Activated CD4-positive, alpha-beta T cell treated with anti-CD3 and anti-CD28 coated beads, Interleukin-2, amount 10 ng/mL, durations not matched to agents 7 days and 5 days (primary cell): ENCODE results near the gene RBM34. TPM values are rescaled to one million over a fixed set of nuclear protein-coding genes. Genes with fewer than 3 reads are reported as not detected.
"Not testable (repeated sequence)": the region's sequence is repeated elsewhere in the genome, so short reads cannot be mapped to it uniquely, and the experiment has no call there.

Experiments used
- CTCF ChIA-PET: fragments of 350-600 bp; sonication (Branson Sonifier 250); formaldehyde crosslinking; loops from one replicate; lab custom pipeline; 2021; ENCODE audit warnings: antibody characterized with exemption; lab: Charles Lee
- POLR2A ChIA-PET: fragments of 350-600 bp; sonication (Branson Sonifier 250); formaldehyde crosslinking; loops from one replicate; lab custom pipeline; 2021; ENCODE audit warnings: antibody characterized with exemption; lab: Charles Lee
- DNase-seq: peaks from one replicate; pipeline ENCODE4 v3.0.0-alpha.2; 2020
- H3K27ac Mint-ChIP-seq: one replicate; pipeline ENCODE4 v1.8.0; 2021; ENCODE audit warnings: mild to moderate bottlenecking, moderate library complexity, mixed read lengths
- H3K27me3 Mint-ChIP-seq: one replicate; pipeline ENCODE4 v1.8.0; 2021; ENCODE audit warnings: mixed read lengths
- H3K36me3 Mint-ChIP-seq: one replicate; pipeline ENCODE4 v1.8.0; 2021; ENCODE audit warnings: low read depth, mixed read lengths
- H3K4me1 Mint-ChIP-seq: one replicate; pipeline ENCODE4 v1.8.0; 2021; ENCODE audit warnings: mixed read lengths
- H3K4me3 Mint-ChIP-seq: one replicate; pipeline ENCODE4 v1.8.0; 2021; ENCODE audit warnings: mild to moderate bottlenecking, moderate library complexity, mixed read lengths
- H3K9me3 Mint-ChIP-seq: one replicate; pipeline ENCODE4 v1.8.0; 2021; ENCODE audit warnings: mixed read lengths
- total RNA-seq, 2 experiments: library from RNA; stranded (reverse); gene quantifications; one replicate each; pipeline ENCODE4 v1.2.3, GENCODE V29; 2021

RBM34 gene
- total RNA-seq, 2 experiments from 2014 or later, result 112 to 116 TPM

DNA sequence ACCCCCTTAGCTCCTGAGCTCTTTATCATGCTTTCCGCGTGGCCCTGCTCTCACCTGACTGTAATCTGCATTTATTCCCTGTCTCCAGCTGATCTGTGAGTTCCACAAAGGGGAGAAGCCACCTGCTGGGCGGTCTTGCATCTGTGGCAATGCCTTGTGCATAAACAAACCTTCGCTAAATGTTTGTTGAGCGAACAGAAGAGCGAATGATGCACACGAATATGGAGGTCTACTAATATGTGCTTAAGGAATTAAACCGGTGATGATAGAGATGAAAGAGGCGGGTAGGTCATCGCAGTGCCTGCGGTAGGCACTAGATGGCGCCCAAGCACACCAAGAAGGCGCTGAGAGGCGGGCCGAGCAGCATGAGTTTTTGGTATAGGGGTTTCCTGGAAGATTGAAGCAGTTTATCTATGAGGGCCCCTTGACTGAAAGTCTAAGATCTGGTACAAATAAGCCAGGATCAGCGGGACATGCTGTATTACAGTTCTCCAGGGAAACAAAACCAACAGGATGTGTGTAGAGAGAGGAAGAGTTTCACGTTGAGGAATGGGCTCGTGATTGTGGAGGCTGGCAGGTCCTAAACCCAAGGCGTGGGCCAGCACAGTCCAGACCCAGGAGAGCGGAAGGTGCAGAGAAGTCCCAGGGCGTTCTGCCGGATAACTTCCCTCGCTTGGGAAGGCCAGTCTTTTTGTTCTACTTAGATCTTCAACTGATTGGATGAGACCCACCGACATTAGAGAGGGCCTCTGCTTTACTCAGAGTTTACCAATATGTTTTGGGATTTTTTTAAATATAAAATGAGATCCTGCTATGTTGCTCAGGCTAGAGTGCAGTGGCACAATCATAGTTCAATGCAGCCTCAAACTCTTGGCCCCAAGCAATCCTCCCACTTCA, 67.1 kb downstream of the RBM34 start:
- H3K36me3 Mint-ChIP-seq, result no peaks in the 10 kb centered on the region
- POLR2A ChIA-PET, result no interaction called here
- peaks cover 10% of the 10 kb centered on the region for H3K4me1 Mint-ChIP-seq
- no peak overlapping the region for H3K4me3 Mint-ChIP-seq
- CTCF ChIA-PET, result interaction anchor here (0.6 to 1.4 kb wide), 16 partner anchors 10 to 1658 kb away, joined by 3 to 6 read pairs (median 3); partner anchors contain the start of gene B3GALNT2
- no peak overlapping the region for H3K27ac Mint-ChIP-seq
- no peaks in the 10 kb centered on the region for H3K27me3 Mint-ChIP-seq
- peak; percentile 86 for DNase-seq
- H3K9me3 Mint-ChIP-seq, result no peaks in the 10 kb centered on the region

DNA sequence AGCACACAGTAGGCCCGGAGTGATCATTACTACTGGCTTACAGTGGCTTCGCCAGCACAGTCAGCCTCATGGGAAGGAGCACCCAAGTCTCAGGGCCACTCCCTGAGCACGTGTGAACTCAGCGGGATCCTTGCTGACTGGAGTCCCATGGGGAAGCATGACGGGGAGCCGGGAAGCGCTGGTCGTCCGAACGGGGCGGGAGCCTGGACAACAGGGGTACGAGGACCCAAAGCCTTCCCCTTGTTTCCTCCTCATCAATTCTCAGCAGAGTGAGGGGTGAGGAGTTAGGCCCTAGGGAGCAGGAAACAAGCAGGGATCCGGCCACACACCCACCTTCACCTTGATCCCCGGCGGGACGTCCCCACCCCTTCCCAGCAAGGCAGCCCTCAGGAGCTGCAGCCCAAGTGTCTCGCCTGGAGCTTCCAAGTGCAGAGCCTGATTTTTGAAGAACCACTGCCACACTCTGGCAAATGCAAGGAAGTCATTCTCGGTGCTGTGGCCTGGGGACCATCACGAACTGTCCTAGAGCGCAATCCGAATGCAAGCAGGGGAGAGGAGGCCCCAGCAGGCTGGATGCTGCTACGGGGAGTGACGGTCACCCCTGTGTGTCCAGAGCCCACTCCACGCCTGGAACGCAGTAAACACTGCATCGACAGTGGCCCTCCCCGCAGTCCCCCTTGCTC, 67.9 kb downstream of the RBM34 start:
- H3K9me3 Mint-ChIP-seq, result no peaks in the 10 kb centered on the region
- H3K4me3 Mint-ChIP-seq, result no peak overlapping the region
- ChIA-PET CTCF (interaction anchor here (0.6 to 1.4 kb wide), 16 partner anchors 9 to 1659 kb away, joined by 3 to 6 read pairs (median 3); partner anchors contain the start of gene B3GALNT2), POLR2A (no interaction called here)
- DNase-seq, result no peak
- H3K36me3 Mint-ChIP-seq, result no peaks in the 10 kb centered on the region
- no peak overlapping the region for H3K27ac Mint-ChIP-seq
- H3K4me1 Mint-ChIP-seq, result peaks cover 10% of the 10 kb centered on the region
- no peaks in the 10 kb centered on the region for H3K27me3 Mint-ChIP-seq

DNA sequence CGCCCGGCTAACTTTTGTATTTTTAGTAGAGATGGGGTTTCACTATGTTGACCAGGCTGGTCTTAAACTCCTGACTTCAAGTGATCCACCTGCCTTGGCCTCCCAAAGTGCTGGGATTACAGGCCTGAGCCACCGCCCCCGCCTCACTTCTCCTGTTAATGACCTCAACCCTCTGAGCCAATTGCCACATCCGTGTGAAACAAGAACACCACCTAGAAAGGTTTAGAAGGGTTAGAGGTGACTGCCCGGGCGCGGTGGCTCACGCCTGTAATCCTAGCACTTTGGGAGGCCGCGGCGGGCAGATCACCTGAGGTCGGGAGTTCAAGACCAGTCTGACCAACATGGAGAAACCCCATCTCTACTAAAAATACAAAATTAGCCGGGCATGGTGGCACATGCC, 68.6 kb downstream of the RBM34 start:
- H3K27ac Mint-ChIP-seq, H3K9me3 Mint-ChIP-seq, H3K36me3 Mint-ChIP-seq, H3K27me3 Mint-ChIP-seq, POLR2A ChIA-PET, DNase-seq, H3K4me3 Mint-ChIP-seq: not testable (repeated sequence)
- CTCF ChIA-PET, result interaction anchor here (0.9 kb wide), 1 partner anchor 593 kb away, joined by 3 read pairs; no protein-coding TSS in a partner anchor
- H3K4me1 Mint-ChIP-seq, result peaks cover 10% of the 10 kb centered on the region

DNA sequence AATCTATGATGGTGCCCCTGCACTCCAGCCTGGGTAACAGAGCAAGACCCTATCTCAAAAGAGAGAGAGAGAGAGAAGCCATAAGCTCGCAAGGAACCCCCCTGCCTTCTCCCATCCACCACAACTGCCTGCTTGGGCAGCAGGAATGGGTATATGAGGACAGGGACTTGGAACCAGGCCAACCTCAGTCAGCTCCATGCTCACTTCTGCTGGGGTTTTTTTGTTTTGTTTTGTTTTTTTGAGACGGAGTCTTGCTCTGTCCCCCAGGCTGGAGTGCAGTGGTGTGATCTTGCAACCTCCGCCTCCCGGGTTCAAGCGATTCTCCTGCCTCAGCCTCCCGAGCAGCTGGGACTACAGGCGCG, 69.0 kb downstream of the RBM34 start:
- DNase-seq, H3K27ac Mint-ChIP-seq, H3K4me3 Mint-ChIP-seq, H3K36me3 Mint-ChIP-seq, H3K9me3 Mint-ChIP-seq, POLR2A ChIA-PET, H3K27me3 Mint-ChIP-seq: not testable (repeated sequence)
- peaks cover 10% of the 10 kb centered on the region for H3K4me1 Mint-ChIP-seq
- CTCF ChIA-PET, result interaction anchor here (0.6 to 1.0 kb wide), 3 partner anchors 12 to 593 kb away, joined by 3 to 4 read pairs (median 3); no protein-coding TSS in a partner anchor

DNA sequence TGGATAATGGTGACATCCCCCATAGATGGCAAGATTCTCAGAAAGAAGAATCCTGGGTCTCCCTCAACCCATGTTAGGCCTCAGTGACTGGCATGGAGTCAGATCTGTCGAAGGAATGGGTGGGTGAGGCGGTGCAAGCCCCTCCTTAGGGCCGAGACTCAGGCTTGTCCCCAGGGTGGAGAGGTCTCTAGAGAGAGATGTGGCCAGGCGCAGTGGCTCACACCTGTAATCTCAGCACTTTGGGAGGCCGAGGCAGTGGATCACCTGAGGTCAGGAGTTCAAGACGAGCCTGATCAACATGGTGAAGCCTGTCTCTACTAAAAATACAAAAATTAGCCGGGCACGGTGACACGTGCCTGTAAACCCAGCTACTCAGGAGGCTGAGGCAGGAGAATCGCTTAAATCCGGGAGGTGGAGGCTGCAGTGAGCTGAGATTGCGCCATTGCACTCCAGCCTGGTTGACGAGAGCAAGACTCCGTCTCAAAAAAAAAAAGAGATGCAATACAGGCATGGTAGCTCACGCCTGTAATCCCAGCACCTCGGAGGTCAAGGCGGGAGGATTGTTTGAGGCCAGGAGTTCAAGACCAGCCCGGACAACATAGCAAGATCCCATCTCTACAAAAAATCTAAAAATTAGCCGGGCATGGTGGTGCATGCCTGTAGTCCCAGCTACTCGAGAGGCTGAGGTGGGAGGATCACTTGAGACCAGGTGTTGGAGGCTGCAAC, 69.6 kb downstream of the RBM34 start:
- H3K9me3 Mint-ChIP-seq, POLR2A ChIA-PET, H3K4me3 Mint-ChIP-seq, H3K27ac Mint-ChIP-seq, DNase-seq, H3K27me3 Mint-ChIP-seq, H3K36me3 Mint-ChIP-seq: not testable (repeated sequence)
- CTCF ChIA-PET, result interaction anchor here (0.6 to 1.5 kb wide), 5 partner anchors 13 to 592 kb away, joined by 3 to 4 read pairs (median 3); no protein-coding TSS in a partner anchor
- peaks cover 10% of the 10 kb centered on the region for H3K4me1 Mint-ChIP-seq

DNA sequence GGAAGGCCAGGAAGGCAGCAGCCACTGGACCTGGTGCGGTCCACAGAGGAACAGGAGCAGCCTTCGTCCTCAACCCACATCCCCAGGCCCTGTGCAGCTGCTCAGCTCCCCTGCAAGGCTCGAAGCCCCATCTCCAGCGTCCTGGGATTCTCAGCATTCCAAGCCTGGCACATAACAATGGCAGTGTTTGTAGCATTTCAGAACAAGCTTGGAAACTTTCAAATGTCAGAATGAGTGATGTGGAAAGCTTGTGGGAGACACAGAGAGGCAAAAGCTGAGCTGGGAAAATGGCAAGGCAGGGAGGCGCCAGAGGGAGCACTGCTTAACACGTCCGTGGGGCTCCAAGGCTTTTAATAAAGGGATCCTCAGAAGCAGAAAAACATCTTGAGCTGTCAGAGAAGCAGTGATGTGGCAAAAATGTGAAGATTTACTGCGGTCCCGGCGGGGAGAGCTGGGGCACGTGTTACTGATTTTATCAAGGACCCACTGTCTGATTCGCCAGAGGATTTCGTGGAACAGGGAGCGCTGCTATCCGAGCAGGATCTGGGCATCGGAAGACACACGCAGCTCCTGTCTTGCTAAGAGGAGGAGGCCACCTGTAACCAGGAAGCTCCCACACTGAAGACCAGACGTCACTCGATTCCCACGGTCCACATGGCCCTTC, 70.5 kb downstream of the RBM34 start:
- DNase-seq, result no peak
- H3K27me3 Mint-ChIP-seq, result no peaks in the 10 kb centered on the region
- ChIA-PET POLR2A (no interaction called here), CTCF (interaction anchor here (0.6 to 2.1 kb wide), 7 partner anchors 14 to 692 kb away, joined by 3 to 6 read pairs (median 3); no protein-coding TSS in a partner anchor)
- H3K4me3 Mint-ChIP-seq, result no peak overlapping the region
- no peak overlapping the region for H3K27ac Mint-ChIP-seq
- no peaks in the 10 kb centered on the region for H3K36me3 Mint-ChIP-seq
- H3K9me3 Mint-ChIP-seq, result no peaks in the 10 kb centered on the region
- peaks cover 10% of the 10 kb centered on the region for H3K4me1 Mint-ChIP-seq

DNA sequence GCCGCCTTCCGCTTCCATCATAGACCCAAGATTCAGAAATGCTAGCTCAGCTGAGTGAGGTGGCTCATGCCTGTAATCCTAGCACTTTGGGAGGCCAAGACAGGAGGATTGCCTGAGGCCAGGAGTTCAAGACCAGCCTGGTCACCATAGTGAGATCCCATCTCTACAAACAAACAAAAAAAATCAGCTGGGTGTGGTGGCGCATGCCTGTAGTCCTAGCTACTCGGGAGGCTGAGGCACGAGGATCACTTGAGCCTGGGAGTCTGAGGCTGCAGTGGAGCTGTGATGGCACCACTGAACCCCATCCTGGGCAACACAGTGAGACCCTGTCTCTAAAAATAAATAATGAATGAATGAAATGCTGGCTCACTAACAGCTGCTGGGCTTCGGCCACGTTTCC, 72.1 kb downstream of the RBM34 start:
- Mint-ChIP-seq H3K9me3 (no peaks in the 10 kb centered on the region), H3K36me3 (no peaks in the 10 kb centered on the region), H3K27ac (no peak overlapping the region), H3K4me1 (peaks cover 10% of the 10 kb centered on the region), H3K27me3 (no peaks in the 10 kb centered on the region), H3K4me3 (no peak overlapping the region)
- DNase-seq, result no peak
- CTCF ChIA-PET, result interaction anchor here (1.3 to 2.1 kb wide), 2 partner anchors 15 to 589 kb away, joined by 6 read pairs; no protein-coding TSS in a partner anchor
- POLR2A ChIA-PET, result no interaction called here

DNA sequence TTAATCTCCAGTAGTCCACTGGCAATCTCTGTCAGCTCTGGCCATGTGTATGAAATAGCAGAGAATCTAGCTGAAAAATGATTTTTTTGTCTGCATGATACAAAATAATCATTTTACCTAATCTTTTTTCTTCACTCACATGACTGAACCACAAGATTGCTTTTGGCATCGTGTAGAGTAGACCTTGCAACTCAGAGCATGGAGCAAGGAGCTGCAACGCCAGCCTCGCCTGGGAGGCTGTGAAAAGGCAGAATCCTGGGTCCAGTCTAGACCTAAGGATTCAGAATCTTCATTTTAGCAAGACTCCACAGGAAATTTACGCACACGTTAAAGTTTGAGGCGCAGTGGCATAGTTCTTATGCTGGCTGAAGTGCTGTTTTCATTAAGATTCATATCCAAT, 72.6 kb downstream of the RBM34 start:
- POLR2A ChIA-PET, result no interaction called here
- no peak overlapping the region for H3K4me3 Mint-ChIP-seq
- CTCF ChIA-PET, result interaction anchor here (1.3 to 2.1 kb wide), 2 partner anchors 14 to 589 kb away, joined by 6 read pairs; no protein-coding TSS in a partner anchor
- no peaks in the 10 kb centered on the region for H3K27me3 Mint-ChIP-seq
- H3K4me1 Mint-ChIP-seq, result peaks cover 11% of the 10 kb centered on the region
- no peaks in the 10 kb centered on the region for H3K36me3 Mint-ChIP-seq
- DNase-seq, result no peak
- H3K27ac Mint-ChIP-seq, result no peak overlapping the region
- no peaks in the 10 kb centered on the region for H3K9me3 Mint-ChIP-seq

DNA sequence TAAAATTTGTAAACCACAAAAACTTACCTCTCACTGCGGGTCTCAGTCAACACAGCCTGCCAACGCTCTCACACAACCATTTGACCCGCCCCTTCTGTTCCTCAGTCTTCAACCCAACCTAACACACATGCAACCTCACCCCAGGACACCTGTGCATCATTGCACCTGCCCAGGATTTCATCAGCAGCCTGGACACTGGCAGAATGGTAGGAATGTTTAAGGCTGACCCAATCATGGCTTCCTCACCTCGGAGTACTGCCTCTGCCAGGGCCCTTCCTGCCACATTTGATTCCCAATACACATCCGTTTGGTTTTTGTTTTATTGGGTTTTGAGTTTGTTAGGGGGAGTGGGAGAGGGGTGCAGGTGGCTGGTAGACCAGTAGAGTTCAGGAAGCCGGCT, 73.1 kb downstream of the RBM34 start:
- no peak for DNase-seq
- Mint-ChIP-seq H3K27ac (no peak overlapping the region), H3K4me1 (peaks cover 16% of the 10 kb centered on the region), H3K9me3 (no peaks in the 10 kb centered on the region), H3K4me3 (no peak overlapping the region), H3K27me3 (no peaks in the 10 kb centered on the region), H3K36me3 (no peaks in the 10 kb centered on the region)
- ChIA-PET CTCF (interaction anchor here (1.3 kb wide), 1 partner anchor 588 kb away, joined by 6 read pairs; no protein-coding TSS in a partner anchor), POLR2A (no interaction called here)

DNA sequence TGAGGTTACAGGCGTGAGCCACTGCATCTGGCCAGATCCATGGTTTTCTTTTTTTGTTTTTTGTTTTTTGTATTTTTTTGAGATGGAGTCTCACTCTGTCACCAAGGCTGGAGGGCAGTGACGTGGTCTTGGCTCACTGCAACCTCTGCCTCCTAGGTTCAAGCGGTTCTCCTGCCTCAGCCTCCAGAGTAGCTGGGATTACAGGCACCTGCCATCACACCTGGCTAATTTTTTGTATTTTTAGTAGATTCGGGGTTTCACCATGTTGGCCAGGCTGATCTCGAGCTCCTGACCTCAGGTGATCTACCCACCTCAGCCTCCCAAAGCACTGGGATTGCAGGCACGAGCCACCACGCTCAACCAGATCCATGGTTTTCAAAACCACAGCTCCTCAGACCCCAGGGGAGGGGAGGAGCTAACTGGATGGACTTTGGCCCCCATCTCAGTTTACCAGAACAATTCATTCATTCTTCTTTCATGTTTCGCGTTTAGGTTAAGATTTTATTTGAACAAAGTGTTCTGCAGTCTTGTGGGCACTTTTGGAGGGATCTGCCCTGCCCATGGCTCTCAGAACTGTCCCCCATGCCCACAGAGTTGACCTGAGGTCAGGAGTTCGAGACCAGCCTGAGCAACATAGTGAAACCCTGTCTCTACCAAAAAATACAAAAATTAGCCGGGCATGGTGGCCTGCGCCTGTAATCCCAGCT, 75.5 kb downstream of the RBM34 start:
- not testable (repeated sequence) for DNase-seq

More for the DNA sequence above, 75.5 kb downstream of the RBM34 start:
- H3K9me3 Mint-ChIP-seq, H3K27me3 Mint-ChIP-seq, POLR2A ChIA-PET, H3K27ac Mint-ChIP-seq, H3K4me3 Mint-ChIP-seq, H3K36me3 Mint-ChIP-seq: not testable (repeated sequence)
- CTCF ChIA-PET, result interaction anchor here (0.7 to 1.2 kb wide), 2 partner anchors 488 to 683 kb away, joined by 3 read pairs; no protein-coding TSS in a partner anchor
- peaks cover 23% of the 10 kb centered on the region for H3K4me1 Mint-ChIP-seq
